ENCODE results near the gene QRFP.
A peak's percentile ranks its signal among the peaks of the same experiment; 100 is the strongest.
"Not testable (repeated sequence)": the region's sequence is repeated elsewhere in the genome, so short reads cannot be mapped to it uniquely, and the experiment has no call there.

Gene QRFP

GRCh38 chr9:130870491-130871381, 25.9 kb downstream of the QRFP start:
- DNase-seq = no peak

GRCh38 chr9:130869250-130869649, 27.4 kb downstream of the QRFP start:
- no peak for DNase-seq

- DNase-seq = no peak
Observed at GRCh38 chr9:130868230-130868629, 28.4 kb downstream of the QRFP start.

- DNase-seq = no peak
Observed at GRCh38 chr9:130867556-130867955, 29.1 kb downstream of the QRFP start.

- DNase-seq = peak; percentile 81 to 95
Observed at GRCh38 chr9:130866474-130866965, 30.1 kb downstream of the QRFP start.

- no peak for DNase-seq
Observed at GRCh38 chr9:130865921-130866320, 30.7 kb downstream of the QRFP start.

GRCh38 chr9:130864541-130864940, 32.1 kb downstream of the QRFP start:
- no peak for DNase-seq

GRCh38 chr9:130862747-130863146, 33.9 kb downstream of the QRFP start:
- DNase-seq = no peak

GRCh38 chr9:130862217-130862616, 34.4 kb downstream of the QRFP start:
- DNase-seq = no peak

- no peak for DNase-seq
Observed at GRCh38 chr9:130861372-130862180, 35.0 kb downstream of the QRFP start.

- no peak for DNase-seq
Observed at GRCh38 chr9:130860458-130861316, 35.9 kb downstream of the QRFP start.

- no peak for DNase-seq
Observed at GRCh38 chr9:130858739-130859705, 37.6 kb downstream of the QRFP start.

GRCh38 chr9:130857864-130858738, 38.5 kb downstream of the QRFP start:
- DNase-seq = no peak

- no peak for DNase-seq
Observed at GRCh38 chr9:130856474-130856873, 40.1 kb downstream of the QRFP start.

- DNase-seq = no peak
Observed at GRCh38 chr9:130854835-130855234, 41.8 kb downstream of the QRFP start.

GRCh38 chr9:130854092-130854491, 42.5 kb downstream of the QRFP start:
- no peak for DNase-seq

GRCh38 chr9:130852801-130853200, 43.8 kb downstream of the QRFP start:
- no peak for DNase-seq

GRCh38 chr9:130849356-130849755, 47.3 kb downstream of the QRFP start:
- no peak for DNase-seq

GRCh38 chr9:130848514-130848913, 48.1 kb downstream of the QRFP start:
- not testable (repeated sequence) for DNase-seq

Measured in NCI-H524 (cell line).